Measurements from ENCODE around the gene CPT1C.

- TF ChIP-seq EZH2 (IDR thresholded peaks at IDR 0.05; ENCODE audit: borderline replicate concordance, insufficient read depth, low read depth, low read length, poor library complexity, severe bottlenecking) (no peak), CTCF (IDR thresholded peaks at IDR 0.05) (no peak)
Observed at GRCh38 chr19:49685845-49686332, 5.0 kb upstream of the CPT1C start.
